ENCODE results near the gene ALKBH5. TPM values are rescaled to one million over a fixed set of nuclear protein-coding genes. Genes with fewer than 3 reads are reported as not detected.
A peak's percentile ranks its signal among the peaks of the same experiment; 100 is the strongest.
"Not testable (repeated sequence)": the region's sequence is repeated elsewhere in the genome, so short reads cannot be mapped to it uniquely, and the experiment has no call there.

Gene ALKBH5
- total RNA-seq, 1 donor from 2014 or later, result 48.7 TPM

DNA sequence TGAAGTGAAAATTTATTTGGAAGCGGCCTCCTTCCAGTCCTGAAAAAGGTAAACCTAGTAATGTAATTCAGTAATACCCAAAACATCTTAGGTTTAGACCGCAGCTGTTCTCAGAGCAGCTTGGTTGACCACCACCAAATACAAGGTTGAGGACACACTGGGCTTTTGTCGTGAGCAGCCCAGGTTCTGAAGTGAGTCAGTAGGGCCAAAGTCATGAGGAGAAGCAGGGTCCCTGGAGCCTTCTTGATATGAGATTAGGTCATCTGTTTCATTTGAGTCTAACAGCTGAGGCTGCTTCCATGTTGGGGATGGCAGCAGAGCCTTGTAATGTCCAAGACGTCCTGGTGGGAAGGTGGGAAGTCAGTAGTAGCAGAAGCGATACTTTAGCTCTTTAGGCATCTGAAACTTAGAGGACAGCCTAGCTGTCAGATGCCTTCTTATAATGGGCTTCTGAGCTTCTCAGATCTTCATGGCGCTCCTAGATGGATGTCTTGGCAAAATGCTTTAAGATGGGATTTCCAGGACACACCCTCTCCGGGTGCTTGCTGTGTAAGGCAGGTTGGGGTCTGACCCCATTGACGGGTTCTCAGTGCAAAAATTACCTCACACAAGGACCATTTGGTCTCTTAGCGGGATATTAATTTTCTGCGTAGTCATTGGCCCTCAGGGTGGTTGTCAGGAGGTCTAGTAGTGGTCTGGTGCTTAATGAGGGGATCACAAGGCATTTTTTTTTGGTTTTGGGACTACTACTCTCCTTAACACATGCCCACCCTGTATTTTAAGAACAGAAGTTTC, 2.4 kb downstream of the ALKBH5 start:
- DNase-seq, result no peak

DNA sequence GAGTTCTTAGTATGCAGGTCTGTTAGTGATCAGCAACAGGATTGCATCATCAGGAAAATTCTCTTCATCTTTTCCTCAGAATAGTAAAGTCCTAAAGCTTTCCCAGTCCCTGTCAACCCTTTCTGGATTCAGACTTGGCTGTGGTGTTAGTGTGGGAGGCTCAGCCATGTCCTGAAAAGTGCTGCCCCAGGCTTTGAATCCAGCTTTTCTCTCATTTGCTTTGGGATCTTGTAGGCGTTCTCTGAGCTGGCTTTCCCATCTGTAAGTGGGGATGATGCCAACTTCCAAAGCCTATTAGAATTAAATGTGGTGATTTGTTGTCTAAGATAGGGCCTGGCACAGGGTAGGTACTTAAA, 3.0 kb downstream of the ALKBH5 start:
- DNase-seq, result peak; percentile 31

- no peak for DNase-seq
These were observed 3.6 kb downstream of the ALKBH5 start for GRCh38 chr17:18187226-18187625.

- DNase-seq, result no peak
These were observed 4.5 kb downstream of the ALKBH5 start for GRCh38 chr17:18187821-18188761.

GRCh38 chr17:18190628-18191235, 7.1 kb downstream of the ALKBH5 start:
- no peak for DNase-seq

DNA sequence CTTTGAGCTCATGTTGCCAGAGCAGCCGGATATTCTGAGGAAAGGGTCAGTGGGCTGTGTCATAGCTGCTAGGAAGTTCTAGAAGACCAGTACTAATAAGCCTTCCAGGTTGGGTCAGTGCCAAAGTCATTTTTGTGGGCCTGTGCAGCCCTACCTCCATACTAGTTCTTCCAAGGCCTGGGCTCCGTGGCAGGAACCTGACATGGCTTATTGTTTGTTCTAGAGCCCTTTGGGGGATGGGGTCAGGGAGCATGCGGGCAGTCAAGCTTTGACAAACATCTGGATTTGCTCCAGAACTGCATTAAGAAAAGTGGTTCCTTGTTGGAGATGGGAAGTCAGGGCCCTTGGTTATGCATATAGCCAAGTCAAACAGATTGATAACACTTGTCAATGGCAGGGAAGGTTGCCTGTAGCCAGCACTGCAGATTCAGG, 7.6 kb downstream of the ALKBH5 start:
- DNase-seq, result no peak

DNA sequence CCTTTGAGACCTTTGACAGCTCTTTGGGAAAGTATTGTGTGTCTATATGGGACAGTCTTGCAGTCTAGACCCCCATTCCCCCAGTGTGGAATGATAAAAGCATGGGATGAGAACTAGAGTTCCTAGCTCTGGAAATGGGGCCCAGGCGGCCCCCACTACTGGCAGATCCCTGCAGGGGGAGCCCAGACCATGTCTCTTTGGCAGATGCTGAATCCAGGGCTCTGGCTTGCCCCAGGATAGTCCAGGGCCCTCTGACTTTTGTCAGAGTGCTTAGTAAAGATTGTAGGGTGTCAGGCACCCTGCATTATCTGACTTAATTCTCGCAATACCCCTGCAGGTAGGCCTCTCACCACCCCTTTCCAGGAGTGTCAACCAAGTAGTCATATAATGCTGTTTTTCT, 8.3 kb downstream of the ALKBH5 start:
- no peak for DNase-seq

DNA sequence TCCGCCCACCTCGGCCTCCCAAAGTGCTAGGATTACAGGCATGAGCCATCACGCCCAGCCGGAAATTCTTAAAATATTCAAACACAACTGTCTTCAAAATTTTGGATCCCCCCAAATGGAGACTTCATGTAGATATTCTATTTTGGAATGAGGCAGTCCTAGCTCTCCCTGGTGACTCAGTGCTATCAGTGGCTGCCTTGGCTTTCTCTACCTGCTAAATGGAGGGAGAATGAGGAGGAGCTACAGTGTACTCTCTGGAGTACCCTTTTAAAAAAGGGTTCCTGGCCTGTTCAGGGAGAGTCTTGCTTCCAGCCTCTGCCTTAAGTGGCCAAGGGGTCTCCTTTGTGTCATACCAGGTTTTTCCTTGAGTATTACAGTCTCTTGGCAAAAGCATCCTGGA, 10.8 kb downstream of the ALKBH5 start:
- DNase-seq, result no peak

GRCh38 chr17:18194804-18195203, 11.2 kb downstream of the ALKBH5 start:
- no peak for DNase-seq

- no peak for DNase-seq
These were observed 11.6 kb downstream of the ALKBH5 start for GRCh38 chr17:18195246-18195645.

DNA sequence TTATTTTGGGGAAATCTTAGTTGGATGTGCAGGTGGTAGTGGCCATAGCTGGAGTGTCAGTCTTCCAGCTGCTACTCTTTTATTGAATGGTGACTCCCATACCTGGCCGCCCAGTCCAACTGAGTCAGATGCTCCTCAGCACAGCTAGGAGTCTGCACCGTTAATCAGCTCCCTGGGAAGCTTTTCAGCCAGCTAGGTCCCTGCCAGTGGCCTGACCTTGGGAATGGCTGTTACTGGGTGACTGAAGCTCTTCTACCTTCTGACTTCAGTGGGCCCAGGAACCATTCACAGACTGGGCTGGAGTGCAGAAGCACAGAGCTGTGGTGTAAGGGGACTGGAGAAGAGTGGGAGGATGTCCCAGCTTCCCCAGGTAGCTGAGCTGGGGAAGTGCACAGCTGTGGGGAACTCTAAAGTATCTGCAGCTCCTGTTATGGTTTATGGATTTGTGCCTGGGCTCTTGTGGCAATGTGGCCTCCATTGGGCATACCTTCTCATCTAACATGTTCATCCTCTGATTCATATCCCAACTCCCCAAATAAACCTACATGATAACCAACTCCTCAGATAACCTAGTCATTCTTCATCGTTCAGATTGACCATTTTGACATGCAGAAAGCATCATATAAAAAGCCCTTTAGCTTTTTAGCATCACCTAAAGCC, 14.0 kb downstream of the ALKBH5 start:
- DNase-seq, result no peak

GRCh38 chr17:18198530-18198929, 14.9 kb downstream of the ALKBH5 start:
- no peak for DNase-seq

DNA sequence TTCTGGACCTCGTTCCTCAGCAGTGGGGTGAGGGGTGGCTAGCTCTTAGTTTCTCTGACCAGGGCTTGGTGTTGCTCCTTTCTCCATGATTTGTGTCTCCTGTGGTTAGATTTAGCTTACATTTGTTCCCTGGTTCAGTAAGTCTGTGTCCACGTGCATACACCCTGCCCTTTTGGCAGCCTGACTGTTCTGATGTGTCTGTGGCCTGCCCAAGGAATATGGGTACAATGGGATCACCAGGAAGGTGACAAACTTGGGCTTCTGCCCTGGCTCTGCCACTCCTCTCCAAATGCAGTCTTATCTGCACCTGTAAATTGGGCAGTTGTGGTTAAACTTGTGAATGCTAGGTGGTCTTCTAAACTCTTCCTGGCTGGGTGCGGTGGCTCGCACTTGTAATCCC, 17.5 kb downstream of the ALKBH5 start:
- DNase-seq, result no peak

DNA sequence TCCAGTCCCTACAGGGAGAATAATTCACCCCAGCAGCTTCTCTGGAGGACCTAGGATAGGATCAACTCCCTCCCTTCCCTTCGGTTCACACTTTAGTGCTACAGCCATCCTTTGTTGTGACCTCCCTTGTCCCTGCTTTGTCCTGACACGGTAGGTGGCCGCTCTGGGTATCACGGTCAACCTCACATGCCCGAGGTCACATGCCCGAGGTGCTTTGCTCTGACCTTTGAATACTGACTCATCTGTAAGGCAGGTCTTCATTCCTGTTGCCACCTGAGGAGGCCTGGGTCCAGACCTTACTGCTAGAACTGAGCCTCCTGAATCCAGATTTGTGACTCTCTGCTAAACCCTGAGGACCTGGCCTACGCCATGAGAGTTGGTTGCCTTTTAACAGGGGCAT, 19.7 kb downstream of the ALKBH5 start:
- DNase-seq, result no peak

GRCh38 chr17:18205861-18206260, 22.2 kb downstream of the ALKBH5 start:
- no peak for DNase-seq

DNA sequence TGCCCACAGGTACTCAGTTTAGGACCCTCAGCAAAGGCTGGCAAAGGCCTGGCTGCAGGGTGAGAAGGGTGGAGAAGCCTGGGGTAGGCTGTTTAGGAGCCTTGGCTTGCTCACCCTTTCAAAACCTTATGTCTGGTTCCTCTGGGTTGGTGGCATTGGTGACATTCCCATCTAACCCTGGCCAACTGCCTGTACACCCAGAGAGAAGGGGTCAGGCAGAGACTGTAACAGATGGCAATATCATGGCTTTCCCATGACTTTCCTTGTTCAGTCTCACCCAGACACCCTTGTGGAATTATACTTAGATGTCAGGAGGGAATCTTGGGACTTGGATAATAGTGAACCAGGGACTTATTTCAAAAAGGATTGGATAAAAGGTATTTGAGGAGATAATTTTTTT, 23.3 kb downstream of the ALKBH5 start:
- no peak for DNase-seq

DNA sequence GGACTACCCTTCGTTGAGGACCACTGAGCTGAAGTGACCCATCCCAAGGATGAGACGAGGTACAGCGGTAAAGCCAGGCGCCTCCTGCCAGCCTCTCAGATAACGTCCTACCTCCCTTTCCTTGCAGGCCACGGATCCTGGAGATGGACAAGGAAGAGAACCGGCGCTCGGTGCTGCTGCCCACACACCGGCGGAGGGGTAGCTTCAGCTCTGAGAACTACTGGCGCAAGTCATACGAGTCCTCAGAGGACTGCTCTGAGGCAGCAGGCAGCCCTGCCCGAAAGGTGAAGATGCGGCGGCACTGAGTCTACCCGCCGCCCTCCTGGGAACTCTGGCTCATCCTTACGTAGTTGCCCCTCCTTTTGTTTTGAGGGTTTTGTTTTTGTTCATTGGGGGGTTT, 24.5 kb downstream of the ALKBH5 start:
- DNase-seq, result no peak

DNA sequence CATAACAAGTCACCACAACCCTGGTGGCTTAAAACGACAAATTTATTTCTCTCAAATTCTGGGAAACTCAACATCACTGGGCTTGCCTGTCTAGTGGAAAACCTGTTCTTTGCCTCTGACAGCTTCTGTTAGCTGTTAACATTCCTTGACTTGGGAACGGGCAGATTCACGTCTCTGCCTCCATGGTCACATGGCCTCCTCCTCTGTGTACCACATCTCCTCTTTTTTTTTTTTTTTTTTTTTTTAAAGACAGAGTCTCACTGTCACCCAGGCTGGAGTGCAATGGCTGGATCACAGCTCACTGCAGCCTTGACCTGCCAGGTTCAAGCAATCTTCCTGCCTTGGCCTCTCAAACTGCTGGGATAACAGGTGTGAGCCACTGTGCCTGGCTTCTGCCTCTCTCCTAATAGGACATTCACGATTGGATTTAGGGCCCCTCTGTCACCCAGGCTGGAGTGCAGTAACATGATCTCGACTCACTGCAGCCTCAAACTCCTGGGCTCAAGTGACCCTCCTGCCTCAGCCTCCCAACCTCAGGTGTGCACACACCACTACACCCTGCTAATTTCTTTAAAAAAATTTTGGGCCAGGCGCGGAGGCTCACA, 30.1 kb downstream of the ALKBH5 start:
- DNase-seq, result no peak

GRCh38 chr17:18216906-18217305, 33.3 kb downstream of the ALKBH5 start:
- not testable (repeated sequence) for DNase-seq

DNA sequence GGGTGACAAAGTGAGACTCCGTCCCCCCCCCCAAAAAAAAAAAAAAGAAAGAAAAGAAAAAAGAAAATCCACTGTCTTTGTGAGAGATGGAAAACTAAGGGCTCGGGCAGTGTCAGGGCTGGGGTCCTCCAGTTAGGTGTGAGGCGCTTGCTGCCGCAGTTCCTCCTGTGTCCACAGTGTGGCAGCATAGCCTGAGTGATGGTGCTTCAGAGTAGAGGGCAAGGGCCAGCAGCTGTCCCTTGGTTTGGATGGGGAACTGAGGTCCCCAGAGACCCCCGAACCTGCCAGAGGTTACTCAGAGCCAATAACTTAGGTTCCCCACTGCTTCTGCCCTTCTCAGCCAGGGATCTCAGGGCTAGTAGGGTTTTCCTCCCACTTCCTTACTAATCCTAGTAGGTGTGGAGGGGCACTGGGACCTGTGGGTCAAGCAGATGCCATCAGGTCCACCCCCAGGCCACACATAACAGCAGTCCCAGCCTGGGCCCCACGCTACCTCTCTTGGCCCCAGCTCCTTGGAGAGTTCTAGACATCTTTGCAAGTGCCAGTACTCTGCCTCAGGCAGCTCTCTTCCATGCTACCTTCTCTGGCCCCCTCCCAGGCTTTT, 33.9 kb downstream of the ALKBH5 start:
- no peak for DNase-seq

GRCh38 chr17:18218756-18219415, 35.3 kb downstream of the ALKBH5 start:
- DNase-seq, result no peak
